GM21576 (cell line): ENCODE data around the gene TRIM52.

ENCODE experiments used
- ATAC-seq: cut with Tn5 transposase; IDR thresholded peaks from one replicate; pipeline ENCODE4 v1.9.1; 2021; ENCODE audit warnings: mild to moderate bottlenecking, moderate library complexity; ENCODE audit not compliant: unreplicated experiment

TRIM52 gene

GRCh38 chr5:181259283-181259682, 1.7 kb downstream of the TRIM52 start:
- ATAC-seq = no peak

DNA sequence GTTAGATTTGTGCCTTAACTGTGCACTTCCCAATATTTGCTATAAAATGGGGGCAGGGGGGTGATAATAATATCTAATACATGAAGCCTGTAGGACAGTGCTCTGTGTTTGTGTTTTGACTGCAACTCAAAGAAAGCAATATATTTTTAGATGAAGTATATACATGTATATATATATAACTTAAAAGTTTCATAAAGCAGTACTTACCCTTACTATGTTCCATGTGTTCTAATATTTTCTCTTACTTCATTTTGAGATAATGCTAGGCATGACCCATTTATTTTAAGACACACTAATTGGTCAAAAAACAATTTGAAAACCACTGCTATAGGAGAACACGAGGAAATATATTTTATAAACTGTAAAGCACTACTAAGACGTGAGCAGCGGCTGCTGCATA, 2.4 kb downstream of the TRIM52 start:
- no peak for ATAC-seq

- no peak for ATAC-seq
Observed at GRCh38 chr5:181255836-181256578, 4.9 kb downstream of the TRIM52 start.

- no peak for ATAC-seq
Observed at GRCh38 chr5:181255276-181255675, 5.7 kb downstream of the TRIM52 start.

GRCh38 chr5:181248277-181248676, 12.7 kb downstream of the TRIM52 start:
- ATAC-seq = no peak

DNA sequence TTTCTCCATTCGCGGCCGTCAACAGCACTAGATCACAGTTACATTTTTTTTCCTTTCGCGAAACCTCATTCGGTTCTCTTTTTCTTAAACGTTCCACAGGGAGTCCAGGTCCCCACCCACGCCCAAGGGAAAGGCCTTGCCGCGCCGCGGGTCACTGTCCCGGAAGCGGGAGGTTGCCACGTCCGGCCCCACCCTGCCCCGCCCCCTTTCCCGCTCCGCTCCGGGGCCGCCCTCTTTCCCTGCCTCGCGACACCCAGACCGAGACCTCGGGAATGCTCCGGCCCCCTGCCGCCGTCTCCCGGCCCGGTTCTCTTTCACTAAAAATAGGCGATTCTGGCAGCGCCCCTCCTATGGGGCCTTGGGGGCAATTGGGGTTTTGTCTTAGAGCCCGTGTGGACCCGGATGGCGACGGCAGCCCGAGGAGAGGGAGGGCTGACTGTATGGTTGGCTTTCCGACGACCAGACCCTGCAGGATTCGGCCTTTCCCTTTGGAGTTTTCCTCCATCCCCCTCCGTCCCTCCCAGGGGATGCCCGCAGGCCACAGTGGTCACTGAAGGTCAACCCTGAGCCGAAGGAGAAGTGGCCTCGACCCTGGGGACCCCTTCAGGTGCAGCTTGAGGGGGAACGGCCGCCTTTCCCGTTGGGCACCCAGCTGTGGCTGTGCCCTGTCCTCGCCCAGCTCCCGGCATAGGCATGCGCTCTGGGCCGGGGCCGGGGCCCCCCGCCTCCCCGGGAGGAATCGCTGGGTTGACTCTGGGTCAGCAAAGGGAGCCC, 14.5 kb downstream of the TRIM52 start:
- peak; percentile 41 for ATAC-seq

DNA sequence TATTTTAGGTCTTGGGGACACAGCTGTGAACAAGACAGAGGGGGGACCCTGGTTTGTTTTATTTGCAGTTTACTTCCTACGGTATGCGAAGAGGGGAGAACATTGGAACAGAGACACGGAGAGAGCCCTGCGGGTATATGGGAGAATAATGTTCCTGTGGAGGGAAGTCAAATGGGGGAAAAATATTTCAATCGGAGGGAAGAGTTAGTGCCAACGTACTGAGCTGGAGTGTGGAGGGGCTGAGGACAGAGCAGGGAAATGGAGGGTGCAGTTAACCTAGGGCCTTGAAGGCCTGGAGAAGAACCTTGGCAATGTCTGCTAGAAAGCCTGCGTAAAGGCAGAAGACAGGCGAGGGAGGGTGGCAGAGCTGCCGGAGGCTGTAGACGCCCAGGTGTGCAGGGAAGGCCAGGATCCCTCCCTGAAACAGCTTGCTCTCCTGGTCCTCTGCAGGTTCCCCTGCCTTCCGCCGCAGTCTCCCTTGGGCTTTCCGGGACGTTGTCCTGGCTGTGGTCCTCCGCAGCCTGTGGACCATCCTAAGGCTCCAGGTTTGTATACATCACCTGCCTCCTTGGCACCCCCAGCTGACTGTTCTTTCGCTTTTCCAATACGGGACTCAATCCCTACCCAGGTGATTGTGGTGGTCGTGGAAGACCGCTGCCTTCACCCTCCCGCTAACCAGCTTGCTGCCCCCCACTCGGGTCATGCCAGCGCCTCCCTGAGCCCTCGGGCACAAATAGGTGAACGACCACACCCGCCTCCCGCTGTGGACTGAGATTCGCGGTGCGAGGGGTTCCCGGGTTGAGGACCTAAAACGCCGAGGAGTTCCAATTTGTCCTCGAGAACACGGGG, 15.3 kb downstream of the TRIM52 start:
- ATAC-seq = no peak

DNA sequence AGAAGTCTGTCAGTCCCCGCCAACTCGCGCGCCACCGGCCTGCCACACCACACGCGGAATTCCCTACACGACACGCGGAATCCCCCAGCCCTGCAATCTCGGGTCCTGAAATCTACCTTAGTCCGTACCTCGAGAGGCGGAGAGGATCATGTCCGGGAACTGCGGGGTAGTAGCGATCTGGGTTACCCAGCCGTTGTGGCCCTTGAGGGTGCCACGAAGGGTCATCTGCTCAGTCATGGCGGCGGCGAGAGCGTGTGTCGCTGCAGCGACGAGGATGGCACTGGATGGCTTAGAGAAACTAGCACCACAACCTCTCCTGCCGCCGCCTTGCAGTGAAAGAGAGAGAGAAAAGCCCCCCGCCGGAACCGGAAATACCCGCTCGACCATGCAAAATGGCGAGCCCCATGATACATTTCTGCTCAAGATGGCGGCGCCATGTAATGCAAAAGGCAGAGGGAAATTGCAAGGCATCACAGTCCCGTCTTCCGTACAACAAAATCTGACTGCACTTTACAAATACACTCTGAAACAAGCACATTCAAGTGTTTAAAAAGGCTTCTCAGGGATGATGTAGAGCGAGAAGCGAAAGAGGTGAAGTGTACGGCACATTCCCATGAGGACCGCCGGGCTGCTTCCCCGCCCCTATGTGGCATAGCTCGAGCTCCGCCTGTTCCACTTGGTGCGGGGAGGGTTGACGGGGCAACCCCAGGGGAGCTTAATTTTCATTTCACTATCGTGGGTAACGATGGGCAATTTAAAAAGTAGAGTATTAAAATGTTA, 17.2 kb downstream of the TRIM52 start, which contains the start of gene RACK1:
RACK1 (minus strand) TSS at position 343 of the 780 bp plus-strand sequence; CDS start at position 237, 106 bp downstream.
- peak; percentile 56 for ATAC-seq

DNA sequence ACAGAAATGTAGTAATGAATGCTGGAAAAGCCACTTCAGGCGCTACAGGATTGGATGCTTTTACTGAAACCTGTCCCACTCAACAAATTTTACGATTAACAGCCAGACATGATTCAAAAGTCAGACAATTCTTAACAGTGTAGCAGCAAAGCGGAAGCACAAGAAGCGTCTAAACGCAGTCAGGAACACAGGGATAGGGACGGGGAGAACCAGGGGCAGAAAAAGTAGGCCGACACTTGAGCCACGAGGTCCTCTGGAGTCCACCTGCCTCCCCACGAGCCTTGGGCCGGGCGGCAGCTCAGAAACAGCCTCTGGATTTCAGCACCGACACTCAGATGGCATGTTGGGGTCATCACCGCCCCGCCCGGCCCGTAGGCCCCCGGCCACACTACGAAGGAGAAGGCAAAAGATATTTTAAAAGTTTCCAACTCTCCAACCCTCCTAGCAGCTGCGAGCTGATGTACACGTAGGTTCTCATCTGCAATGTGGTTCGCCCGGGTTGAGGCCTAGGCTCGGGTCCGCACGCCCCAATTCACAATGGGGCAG, 17.9 kb downstream of the TRIM52 start:
- no peak for ATAC-seq

- ATAC-seq = no peak
Observed at GRCh38 chr5:181242031-181242451, 18.9 kb downstream of the TRIM52 start.

GRCh38 chr5:181241393-181241975, 19.5 kb downstream of the TRIM52 start:
- no peak for ATAC-seq

DNA sequence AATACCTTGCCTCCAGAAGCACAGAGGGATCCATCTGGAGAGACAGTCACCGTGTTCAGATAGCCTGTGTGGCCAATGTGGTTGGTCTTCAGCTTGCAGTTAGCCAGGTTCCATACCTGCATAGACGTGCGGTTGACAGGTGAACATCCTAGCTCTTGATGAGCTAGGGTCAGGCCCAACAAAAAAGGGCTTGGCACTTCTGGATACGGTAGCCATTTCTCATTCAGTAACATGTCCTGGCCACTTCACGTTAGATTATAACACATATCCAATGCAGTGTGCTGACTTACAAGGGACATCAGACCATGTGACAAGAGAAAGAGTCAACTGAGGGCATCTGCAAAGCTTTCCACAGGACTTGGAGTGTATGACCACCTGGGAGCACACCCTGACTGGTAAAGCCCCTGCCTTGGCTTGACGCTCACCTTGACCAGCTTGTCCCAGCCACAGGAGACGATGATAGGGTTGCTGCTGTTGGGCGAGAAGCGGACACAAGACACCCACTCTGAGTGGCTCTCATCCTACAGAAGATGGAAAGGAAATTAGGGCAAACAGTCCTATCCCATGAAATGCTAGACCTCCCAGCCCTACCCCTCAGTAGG, 21.8 kb downstream of the TRIM52 start:
- ATAC-seq = no peak

DNA sequence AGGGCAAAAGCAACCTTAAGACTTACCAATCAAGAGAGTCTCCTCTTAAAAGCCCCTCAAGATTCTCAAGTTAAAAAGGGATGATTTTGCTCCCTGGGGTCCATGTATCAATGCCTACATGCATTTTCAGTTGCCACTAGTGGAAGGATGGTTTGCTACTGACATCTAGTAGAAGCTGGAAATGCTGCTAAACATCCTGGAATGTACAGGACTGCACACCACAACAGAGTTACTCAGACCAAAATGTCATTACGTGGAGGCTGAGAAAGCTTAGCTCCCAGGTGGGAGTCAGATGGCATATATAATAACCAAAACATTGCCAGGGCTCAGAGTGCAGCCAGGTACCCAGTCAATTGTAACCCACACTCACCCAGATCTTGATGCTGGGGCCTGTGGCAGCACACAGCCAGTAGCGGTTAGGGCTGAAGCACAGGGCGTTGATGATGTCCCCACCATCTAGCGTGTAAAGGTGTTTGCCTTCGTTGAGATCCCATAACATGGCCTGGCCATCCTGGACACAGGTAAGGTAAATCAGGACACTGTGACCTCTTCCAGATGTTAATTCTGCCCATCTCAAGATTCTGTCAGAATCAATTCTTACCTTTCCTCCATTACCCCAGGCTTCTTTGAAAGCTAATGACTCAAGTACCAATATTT, 23.1 kb downstream of the TRIM52 start:
- no peak for ATAC-seq

- ATAC-seq = no peak
Observed at GRCh38 chr5:181236954-181237641, 23.8 kb downstream of the TRIM52 start.

DNA sequence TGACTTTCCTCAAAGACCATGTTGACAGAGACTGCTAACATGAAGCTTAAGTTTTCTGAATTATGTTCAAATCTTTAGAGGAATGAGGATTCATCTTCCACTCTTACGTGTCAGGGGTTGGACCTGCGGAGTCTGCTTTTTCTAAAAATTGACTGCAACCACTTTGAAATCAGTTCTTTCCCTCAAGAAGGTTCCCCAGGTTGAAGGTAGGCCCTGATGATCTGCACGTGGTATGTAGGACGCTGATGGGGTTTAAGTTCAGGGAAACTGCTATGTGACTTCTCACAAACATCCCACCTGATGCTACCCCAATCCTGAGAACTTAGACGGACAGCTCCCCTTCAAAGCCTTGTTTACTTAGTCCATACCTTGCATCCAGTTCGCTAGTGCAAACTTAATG, 24.5 kb downstream of the TRIM52 start:
- no peak for ATAC-seq

DNA sequence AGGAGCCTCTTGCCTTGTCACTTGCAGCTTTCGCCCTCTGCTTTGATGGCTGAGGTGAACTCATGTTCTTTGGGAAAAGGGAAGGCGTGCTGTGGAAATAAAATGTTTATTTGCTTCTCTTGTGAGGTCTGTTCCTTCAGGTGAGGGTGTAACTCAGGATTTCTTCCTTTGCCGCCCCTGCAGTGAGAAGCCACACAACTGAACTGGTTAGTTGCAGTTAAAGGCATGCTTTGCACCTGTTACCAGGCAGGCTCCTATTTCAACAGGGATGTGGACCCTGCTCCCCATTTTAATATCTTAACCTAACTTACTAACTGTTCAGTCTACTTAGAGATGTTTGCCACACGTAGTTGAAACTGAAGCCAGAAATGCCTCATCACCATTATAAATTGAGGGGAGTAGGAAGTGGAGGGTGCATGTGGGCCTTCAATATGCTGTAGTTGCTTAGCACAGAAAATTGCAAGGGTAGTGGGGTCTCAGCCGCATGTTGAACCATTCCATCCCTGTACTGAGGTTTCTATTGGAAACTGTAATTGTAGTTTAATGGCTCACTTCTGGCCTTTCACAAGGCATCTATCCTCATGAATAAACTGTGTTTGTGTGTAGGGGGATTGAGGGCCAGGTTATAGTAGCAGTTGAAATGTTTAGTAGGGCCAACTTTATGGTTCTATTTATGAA, 25.1 kb downstream of the TRIM52 start:
- no peak for ATAC-seq

DNA sequence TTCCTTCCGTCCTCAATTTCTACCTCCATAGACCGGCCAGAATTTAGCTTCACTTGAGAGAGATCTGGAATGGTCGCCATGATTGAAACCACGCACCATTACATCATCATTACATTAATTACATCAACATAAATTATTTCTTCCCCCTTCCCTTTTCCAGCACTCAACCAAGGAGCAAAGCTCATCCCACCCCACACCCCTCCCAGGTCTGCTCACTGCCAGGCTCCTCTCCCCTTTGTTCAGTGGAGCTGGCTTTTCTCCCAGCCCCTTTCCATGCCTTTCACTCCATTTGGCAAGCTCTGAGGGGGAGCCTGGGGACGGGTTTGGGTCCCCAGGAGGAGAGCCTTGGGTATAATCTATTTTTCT, 25.6 kb downstream of the TRIM52 start:
- no peak for ATAC-seq
